ENCODE results near the gene FLT1.

GRCh38 chr13:28510066-28510465, 15.1 kb upstream of the FLT1 start:
- TF ChIP-seq CTCF (conservative IDR thresholded peaks at IDR 0.05 in 1 of 2, IDR thresholded peaks at IDR 0.05 in 1 of 2; ENCODE audit: extremely low read depth in 1 of 2, insufficient read depth in 1 of 2, low read depth in 1 of 2, low read length in 2 of 2), result no peak
- no peak for TF ChIP-seq EZH2 (IDR thresholded peaks at IDR 0.05; ENCODE audit: borderline replicate concordance, low read length)

Measured in mammary epithelial cell (primary cell).